Measurements from ENCODE around the gene NPTX2.

Gene NPTX2

GRCh38 chr7:98670186-98670585 lies 53.1 kb downstream of the NPTX2 start:
- no peak overlapping the region for H3K4me2 ChIP-seq (ENCODE audit: insufficient read depth, low read length)

DNA sequence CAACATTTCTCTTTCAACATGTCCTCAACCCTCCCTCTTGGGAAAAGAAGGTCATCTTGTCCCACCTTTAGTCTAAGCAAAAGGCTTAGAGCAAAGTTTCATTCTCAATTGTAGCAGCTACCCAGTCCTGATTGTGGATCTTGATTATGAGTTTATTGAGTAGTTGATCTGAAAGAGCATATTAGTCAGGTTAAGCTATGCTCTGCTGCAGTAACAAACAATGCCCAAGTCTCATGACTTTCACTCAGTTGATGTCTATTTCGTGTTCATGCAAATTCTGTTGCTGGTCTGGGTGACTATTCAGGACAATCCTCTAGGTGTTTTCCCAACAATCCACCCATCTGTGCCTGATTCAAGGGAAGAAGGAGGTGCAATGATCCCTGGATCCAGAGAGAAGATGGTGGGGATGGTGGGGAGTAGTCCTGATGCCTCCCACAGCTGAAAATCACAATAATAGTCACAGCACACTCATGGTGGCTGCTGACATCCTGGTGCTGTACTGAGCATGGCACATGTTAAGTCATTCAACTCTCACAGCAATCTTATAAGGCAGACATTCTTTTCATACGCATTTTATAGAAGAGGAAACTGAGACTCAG lies 54.7 kb downstream of the NPTX2 start:
- ATAC-seq (ENCODE audit: insufficient read depth, low read depth) (no peak), DNase-seq (no peak)
- no peak overlapping the region for H3K9ac ChIP-seq (ENCODE audit: low read depth, low read length)
- H3K36me3 ChIP-seq (ENCODE audit: insufficient read depth, low read length) = no peaks in the 10 kb centered on the region
- H2AFZ ChIP-seq (ENCODE audit: low read depth, low read length) = no peak overlapping the region
- no peaks in the 10 kb centered on the region for H3K9me3 ChIP-seq (ENCODE audit: insufficient read depth, low read length, severe bottlenecking)
- H3K27me3 ChIP-seq (ENCODE audit: insufficient read depth, low read length, poor library complexity) = no peaks in the 10 kb centered on the region
- no peak overlapping the region for H3K4me3 ChIP-seq (ENCODE audit: low read depth in 1 of 2, low read length in 2 of 2)
- H3K4me1 ChIP-seq (ENCODE audit: insufficient read depth, low read length) = no peaks in the 10 kb centered on the region
- no peak overlapping the region for H3K4me2 ChIP-seq (ENCODE audit: insufficient read depth, low read length)
- no peak overlapping the region for H3K27ac ChIP-seq (ENCODE audit: low read length)
- H3K79me2 ChIP-seq (ENCODE audit: insufficient read depth, low read length) = no peaks in the 10 kb centered on the region
- H4K20me1 ChIP-seq (ENCODE audit: insufficient read depth, low read length) = no peaks in the 10 kb centered on the region
- TF ChIP-seq EZH2 (IDR thresholded peaks at IDR 0.05; ENCODE audit: borderline replicate concordance, low read depth, low read length, severe bottlenecking) (no peak), CTCF (IDR thresholded peaks at IDR 0.05; ENCODE audit: borderline replicate concordance, extremely low read depth, low read length, poor library complexity, severe bottlenecking) (no peak)

More at GRCh38 chr7:98670186-98670585, 53.1 kb downstream of the NPTX2 start:
- no peaks in the 10 kb centered on the region for H3K36me3 ChIP-seq (ENCODE audit: insufficient read depth, low read length)
- no peak overlapping the region for H2AFZ ChIP-seq (ENCODE audit: low read depth, low read length)
- H3K4me1 ChIP-seq (ENCODE audit: insufficient read depth, low read length) = no peaks in the 10 kb centered on the region
- DNase-seq (no peak), ATAC-seq (ENCODE audit: insufficient read depth, low read depth) (no peak)
- no peak overlapping the region for H3K4me3 ChIP-seq (ENCODE audit: low read depth in 1 of 2, low read length in 2 of 2)
- H3K9me3 ChIP-seq (ENCODE audit: insufficient read depth, low read length, severe bottlenecking) = no peaks in the 10 kb centered on the region
- no peaks in the 10 kb centered on the region for H4K20me1 ChIP-seq (ENCODE audit: insufficient read depth, low read length)
- no peak overlapping the region for H3K27ac ChIP-seq (ENCODE audit: low read length)
- no peaks in the 10 kb centered on the region for H3K79me2 ChIP-seq (ENCODE audit: insufficient read depth, low read length)
- TF ChIP-seq EZH2 (IDR thresholded peaks at IDR 0.05; ENCODE audit: borderline replicate concordance, low read depth, low read length, severe bottlenecking) = no peak
- TF ChIP-seq CTCF (IDR thresholded peaks at IDR 0.05; ENCODE audit: borderline replicate concordance, extremely low read depth, low read length, poor library complexity, severe bottlenecking) = no peak
- H3K9ac ChIP-seq (ENCODE audit: low read depth, low read length) = no peak overlapping the region
- no peaks in the 10 kb centered on the region for H3K27me3 ChIP-seq (ENCODE audit: insufficient read depth, low read length, poor library complexity)

- no peak overlapping the region for H3K27ac ChIP-seq (ENCODE audit: low read length)
- H2AFZ ChIP-seq (ENCODE audit: low read depth, low read length) = no peak overlapping the region
- no peak for TF ChIP-seq EZH2 (IDR thresholded peaks at IDR 0.05; ENCODE audit: borderline replicate concordance, low read depth, low read length, severe bottlenecking)
- no peak for TF ChIP-seq CTCF (IDR thresholded peaks at IDR 0.05; ENCODE audit: borderline replicate concordance, extremely low read depth, low read length, poor library complexity, severe bottlenecking)
- no peak overlapping the region for H3K4me3 ChIP-seq (ENCODE audit: low read depth in 1 of 2, low read length in 2 of 2)
- H3K4me1 ChIP-seq (ENCODE audit: insufficient read depth, low read length) = no peaks in the 10 kb centered on the region
- H3K4me2 ChIP-seq (ENCODE audit: insufficient read depth, low read length) = no peak overlapping the region
- no peaks in the 10 kb centered on the region for H3K9me3 ChIP-seq (ENCODE audit: insufficient read depth, low read length, severe bottlenecking)
- H4K20me1 ChIP-seq (ENCODE audit: insufficient read depth, low read length) = no peaks in the 10 kb centered on the region
- no peak for ATAC-seq (ENCODE audit: insufficient read depth, low read depth)
- no peak overlapping the region for H3K9ac ChIP-seq (ENCODE audit: low read depth, low read length)
- DNase-seq = no peak
- no peaks in the 10 kb centered on the region for H3K27me3 ChIP-seq (ENCODE audit: insufficient read depth, low read length, poor library complexity)
- H3K79me2 ChIP-seq (ENCODE audit: insufficient read depth, low read length) = no peaks in the 10 kb centered on the region
- H3K36me3 ChIP-seq (ENCODE audit: insufficient read depth, low read length) = no peaks in the 10 kb centered on the region
Observed at GRCh38 chr7:98674461-98674860, 57.4 kb downstream of the NPTX2 start.
